Stimulated activated CD8-positive, alpha-beta memory T cell treated with anti-CD3 and anti-CD28 coated beads, Interleukin-4, amount 100 ng/mL, for 24 hours (primary cell): ENCODE results near the gene SCRN1.
A peak's percentile ranks its signal among the peaks of the same experiment; 100 is the strongest.

ENCODE experiments used
- DNase-seq: peaks from one replicate; pipeline ENCODE4 v3.0.0-alpha.2; 2020; ENCODE audit warnings: low read depth

Gene SCRN1, protein sequence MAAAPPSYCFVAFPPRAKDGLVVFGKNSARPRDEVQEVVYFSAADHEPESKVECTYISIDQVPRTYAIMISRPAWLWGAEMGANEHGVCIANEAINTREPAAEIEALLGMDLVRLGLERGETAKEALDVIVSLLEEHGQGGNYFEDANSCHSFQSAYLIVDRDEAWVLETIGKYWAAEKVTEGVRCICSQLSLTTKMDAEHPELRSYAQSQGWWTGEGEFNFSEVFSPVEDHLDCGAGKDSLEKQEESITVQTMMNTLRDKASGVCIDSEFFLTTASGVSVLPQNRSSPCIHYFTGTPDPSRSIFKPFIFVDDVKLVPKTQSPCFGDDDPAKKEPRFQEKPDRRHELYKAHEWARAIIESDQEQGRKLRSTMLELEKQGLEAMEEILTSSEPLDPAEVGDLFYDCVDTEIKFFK

DNA sequence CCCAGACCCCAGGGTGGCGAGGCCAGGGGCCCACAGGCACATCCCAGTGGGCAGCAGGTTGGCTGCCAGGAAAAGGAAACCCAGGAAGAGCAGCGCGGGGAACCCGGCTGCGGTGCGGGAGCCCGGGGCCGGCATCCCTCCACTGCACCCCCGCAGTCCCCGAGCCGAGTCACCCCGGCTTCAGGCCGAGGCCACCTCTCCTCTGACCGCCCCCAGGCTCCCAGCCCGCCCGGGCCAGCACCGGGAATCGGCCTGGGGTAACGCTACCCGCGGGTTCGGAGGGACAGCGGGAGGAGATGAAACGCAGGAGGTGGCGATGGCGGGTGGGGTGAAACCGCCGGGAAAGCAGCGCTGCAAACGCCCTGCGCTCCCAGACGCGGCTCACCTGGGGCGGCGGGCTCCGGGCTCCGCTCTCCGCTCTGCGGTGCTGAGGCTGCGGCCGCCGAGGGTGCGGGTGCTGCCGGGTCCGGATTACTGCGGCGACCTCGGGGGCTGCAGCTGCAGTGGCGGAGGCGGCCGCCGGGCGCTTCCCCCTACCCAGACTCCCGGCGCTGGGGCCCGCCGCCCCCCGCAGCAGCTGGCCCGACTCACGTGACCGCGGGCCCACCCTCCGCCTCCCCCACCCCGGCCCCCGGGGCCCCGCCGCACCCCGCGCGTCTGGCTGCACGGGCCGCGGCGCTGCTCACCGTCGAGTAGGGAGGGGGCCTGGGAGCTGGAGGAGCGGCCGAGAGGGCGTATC lies at the start of gene SCRN1:
Gene SCRN1, minus strand, starts transcription at position 545 of the 739 bp plus-strand sequence. CDS start 20,734 bp downstream, outside the sequence.
- peak; percentile 15 for DNase-seq

DNA sequence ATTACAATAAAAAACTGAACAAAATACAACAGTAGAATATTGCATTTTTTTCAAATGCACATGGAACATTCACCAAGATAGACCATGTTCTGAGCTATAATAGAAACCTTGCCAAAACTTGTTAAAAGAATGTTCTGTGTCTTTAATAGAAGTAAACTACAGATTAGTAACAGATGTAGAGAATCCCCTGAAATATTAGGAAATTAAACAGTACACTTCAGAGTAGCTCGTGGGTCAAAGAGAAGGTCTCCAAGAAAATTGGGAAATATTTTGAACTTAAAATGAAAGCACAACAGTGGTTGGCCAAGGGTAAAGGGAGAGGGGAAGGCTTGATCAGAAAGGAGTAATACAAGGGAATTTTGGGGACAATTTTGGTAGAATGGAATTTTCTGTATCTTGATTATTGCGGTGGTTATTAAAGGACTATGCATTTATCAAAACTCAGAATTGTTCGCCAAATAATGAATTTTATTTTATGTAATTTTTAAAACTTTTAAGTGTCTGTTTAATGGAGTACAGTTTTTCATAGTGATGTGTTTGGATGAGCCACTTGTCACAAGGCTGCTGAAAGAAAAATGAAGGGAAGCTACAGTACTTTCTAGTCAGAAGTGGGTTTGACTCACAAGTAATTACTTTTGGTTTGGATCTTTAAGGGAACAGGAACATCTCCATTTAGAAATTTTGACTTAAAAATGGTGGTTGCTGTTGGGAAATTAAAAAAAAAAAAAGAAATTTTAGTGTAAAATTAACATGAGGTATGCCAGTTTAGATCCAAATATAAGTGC lies 48.8 kb upstream of the SCRN1 start:
- no peak for DNase-seq

DNA sequence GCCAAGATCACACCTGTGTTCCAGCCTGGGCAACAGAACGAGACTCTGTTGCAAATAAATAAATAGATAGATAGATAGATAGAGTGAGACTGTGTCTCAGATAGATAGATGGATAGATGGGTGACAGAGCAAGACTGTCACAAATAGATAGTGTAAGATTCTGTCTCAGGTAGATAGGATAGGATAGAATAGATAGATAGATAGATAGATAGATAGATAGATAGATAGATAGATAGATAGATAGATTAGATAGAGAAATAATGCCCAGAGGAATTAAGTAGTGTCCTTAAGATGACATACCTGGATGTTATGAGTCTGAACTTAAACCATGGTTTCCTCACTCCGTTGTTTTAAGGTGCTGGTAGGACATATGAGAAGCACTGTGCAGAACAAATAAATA lies 46.6 kb upstream of the SCRN1 start:
- no peak for DNase-seq

DNA sequence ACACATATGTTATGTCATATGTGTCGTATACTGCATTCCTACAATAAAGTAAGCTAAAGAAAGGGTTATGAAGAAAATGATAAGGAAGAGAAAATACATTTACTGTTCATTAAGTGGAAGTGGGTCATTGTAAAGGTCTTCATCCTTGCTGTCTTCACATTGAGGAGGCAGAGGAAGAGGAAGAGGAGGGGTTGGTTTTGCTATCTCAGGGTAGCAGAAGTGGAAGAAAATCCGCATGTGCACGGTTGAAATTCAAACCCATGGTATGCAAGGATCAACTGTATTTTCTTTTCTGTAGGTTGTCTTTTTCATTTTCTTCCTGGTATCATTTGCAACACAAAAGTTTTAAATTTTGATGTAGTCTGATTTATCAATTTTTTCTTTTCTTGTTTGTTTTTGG lies 44.9 kb upstream of the SCRN1 start:
- no peak for DNase-seq

DNA sequence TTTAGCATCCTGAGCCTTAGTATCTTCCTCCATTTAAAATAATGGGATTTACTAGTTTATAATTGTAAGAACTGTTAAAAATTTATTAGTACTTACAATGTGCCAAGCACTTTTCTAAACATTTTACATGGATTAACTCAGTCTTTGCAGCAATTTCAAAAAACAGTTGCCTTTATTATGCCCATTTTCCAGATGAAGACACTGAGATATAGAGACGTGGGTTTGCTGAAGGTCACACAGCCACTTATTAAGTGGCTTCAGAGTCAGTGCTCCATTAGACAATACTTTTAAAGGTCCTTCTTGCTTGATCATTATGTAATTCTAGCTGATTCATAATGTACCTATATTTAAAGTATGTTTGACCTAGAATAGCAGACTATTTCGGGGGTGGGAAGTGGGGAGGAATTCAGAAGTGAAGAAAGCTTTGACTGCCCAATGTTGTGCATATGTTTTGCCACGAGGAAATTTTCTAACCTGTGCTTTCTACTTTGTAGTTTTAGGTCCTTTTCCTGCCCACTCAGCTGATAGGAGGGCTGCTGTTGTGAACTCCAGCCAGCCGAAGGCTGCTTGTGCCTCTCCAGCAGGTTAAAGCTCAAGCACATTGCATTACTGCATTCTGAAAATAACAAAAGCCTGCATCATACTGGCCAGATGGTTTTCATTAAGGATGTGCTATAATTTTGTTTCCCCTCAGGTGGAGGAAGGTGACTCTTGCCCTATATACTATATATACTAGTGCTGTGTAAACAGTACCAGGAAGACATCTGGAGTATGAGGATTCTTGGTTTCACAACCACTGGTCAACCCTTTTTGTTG lies 42.9 kb upstream of the SCRN1 start:
- DNase-seq: no peak

DNA sequence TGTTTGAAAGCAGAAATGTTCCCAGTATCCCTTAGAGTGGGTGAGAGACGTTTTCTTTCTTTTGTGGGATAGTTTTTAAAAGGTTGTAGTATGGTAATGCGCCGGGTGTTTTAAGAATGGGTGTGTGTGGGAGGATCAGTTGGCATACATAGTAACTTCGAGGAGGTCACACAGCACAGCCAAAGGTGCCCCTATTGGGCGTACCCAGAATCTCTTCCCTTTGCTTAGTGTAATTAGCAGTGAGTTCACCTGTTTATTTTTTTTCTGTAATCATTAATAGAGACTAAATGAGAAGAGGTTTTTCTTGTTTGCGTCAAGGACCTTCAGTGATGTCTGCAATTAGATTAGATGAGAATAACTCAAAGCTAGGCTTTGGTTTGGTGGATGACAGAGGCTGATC lies 40.1 kb upstream of the SCRN1 start:
- no peak for DNase-seq

DNA sequence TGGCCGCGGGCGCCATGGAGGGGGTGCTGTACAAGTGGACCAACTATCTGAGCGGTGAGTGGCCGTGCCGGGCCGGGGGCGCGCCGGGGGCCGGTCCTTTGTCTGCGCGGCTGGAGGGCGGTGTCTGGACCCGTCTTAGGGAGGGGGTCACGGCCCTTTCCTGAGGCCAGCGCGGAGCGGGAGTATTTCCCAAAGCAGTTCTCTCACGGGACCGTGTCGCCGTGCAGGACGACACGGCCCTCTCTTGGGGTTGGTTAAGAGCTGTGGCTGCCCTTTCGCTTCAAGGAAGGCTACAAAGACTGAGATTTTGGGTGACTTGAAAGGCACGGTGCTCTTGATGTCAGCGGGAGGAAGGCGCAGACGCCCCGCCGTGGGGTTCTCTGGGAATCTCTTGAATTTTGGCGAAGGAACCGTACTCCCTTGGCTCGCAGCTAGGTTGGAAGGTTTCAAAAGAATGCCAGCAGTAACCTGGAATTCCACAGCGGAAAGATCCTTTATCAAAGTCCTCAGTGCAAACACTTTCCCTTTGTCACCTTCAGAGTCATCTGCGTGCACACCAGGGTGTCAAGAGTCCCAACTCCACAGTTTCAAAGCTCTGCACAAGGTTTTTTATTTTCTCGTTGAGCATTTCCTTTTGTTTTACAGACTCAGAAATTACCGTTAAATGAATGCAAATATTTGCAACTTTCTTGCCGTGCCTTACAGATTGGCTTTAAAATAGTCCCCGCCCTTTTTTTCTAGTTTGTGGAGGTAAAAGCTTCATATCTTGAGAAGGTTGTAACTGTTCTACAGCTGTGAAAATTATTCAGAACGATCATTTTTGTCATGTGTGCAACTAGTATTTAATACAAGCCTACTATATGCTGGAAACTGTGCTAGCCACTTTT lies 39.4 kb upstream of the SCRN1 start:
- DNase-seq: peak; percentile 1

DNA sequence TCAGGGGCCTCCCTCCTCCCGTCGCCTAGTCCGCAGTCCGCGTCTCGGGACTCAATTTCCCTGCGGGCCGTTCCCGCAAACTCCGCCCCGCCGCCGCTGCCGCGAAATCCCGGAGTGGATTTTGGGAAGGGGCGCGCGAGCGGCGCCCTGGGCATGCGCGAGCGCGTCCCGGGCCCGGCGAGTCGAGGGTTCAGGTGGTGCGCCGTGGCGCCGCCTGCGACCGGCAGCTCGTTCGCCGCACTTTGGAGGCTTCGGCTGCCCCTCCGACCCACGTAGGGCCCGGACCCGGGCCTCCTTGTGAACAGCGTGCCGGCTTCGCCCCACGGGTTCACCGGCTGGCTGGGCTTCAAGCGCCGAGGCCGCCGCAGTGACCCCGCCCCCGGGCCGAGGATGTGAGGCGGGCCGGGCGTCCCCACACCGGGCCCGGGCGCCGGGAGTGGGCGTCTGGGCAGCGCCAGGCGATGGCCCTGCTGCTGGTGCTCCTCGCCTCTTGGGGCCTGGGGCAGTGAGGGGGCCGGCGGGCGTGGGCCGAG lies 38.7 kb upstream of the SCRN1 start, which contains the start of gene PLEKHA8:
Gene PLEKHA8, plus strand, starts transcription at position 197 of the 533 bp plus-strand sequence. CDS start 351 bp downstream, outside the sequence.
- peak; percentile 81 for DNase-seq

DNA sequence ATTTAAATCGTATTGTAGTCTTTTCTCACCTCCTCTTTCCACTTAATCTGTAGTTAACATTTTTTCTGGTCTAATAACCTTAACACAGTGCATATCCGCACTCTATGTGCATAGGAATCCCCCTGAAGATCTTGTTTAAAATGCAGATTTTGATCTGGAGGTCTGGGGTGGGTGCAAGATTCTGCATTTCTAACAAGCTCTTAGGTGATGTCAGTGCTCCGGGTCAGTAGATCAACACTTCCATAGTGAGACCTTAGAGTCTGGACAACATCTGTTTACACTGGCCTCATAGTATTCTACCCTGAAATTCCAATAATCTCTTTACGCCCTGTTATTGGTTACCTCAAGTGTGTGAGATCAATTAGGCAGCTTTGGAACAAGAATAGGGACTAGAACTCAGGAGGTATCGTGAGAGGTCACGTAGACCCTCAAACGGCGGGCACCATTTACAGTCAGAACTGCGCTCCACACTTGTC lies 38.2 kb upstream of the SCRN1 start:
- no peak for DNase-seq

DNA sequence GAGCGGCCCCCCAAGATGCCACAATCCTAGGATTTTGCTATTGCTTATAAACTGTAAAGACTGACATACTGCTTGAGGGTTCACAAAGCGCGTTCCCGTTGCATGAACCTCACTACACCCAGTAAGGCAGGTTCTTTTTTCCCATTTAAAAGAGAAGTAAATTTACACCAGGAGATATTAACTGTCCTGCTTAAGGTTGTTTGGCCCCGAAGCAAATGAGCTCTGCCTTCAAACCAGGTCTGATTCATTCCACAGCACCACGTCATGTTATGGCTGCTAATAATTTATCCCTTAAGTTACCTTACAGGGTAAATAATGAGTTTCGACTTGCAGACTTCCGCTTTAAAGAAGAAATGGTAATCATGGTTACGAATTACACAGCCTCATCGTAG lies 37.5 kb upstream of the SCRN1 start:
- DNase-seq: no peak

DNA sequence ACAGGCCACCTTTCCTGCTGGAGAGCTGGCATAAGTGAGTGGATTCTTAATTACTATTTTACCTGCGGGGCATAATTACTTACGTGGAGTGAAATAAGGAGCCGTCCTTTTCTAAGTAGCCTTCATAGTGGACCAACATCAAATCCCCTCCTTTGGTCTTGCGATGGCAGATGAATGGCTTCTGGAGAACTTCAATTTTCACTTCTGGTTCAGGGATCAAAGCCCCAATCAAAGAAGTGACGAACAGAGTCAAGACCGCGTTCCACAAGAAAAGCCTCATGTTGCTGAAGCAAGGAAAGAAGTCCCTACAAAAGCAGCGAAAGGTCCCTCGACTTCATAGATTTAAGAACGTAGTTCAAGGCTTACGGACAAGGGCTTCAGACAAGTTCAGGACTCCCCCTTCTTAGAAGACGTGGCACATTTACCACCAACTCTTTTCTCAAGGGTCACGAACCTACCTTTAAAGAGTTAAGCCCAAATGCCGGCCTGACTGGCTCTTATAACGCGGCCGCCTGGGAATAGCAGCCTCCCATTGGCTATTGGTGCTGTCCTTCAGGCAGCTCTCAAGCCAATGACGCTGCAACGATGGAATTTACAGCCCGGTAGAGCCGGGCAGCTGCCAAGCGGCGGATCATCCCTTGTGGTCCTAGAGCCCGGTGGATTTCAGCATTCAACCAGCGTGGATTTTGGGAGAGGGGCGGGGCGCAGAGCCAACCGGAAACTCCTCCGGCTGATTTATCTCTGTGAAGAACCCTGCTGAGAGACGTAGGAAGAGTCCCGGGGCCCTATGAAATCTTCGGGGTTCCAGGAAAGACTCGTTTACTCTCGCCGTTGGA lies 36.8 kb upstream of the SCRN1 start, which contains the start of gene FKBP14:
Gene FKBP14, minus strand, starts transcription at position 474 of the 836 bp plus-strand sequence. Its CDS starts 194 bp downstream, at position 280.
- DNase-seq: peak; percentile 85

DNA sequence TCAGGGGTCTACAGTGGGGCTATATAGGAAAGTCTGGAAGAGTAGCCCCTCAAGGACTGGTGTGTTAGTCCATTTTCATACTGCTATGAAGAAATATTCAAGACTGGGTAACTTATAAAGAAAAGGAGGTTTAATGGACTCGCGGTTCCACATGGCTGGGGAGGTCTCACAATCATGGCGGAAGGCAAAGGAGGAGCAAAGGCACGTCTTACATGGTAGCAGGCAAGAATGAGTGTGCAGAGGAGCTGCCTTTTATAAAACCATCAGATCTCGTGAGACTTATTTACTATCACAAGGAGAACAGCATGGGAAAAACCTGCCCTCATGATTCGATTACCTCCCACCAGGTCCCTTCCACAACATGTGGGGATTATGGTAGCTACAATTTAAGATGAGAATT lies 33.9 kb upstream of the SCRN1 start:
- DNase-seq: no peak

DNA sequence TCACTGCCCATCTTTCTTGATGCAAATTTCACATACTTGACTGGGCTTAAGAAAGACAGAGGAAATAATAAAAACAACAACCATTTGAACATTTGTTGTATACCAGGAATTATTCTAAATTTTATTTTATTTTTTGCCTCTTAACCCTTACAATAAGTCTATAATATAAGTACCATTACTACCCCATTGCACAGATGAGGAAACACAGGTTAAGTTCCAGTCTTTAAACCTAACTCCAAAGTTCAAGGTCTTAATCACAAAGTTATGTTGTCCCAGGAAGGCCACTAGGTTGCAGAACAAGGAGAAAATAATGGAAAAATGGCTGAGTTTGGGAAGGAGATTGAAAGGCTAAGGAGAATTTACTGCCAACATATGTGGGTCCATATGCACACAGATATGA lies 33.4 kb upstream of the SCRN1 start:
- no peak for DNase-seq

DNA sequence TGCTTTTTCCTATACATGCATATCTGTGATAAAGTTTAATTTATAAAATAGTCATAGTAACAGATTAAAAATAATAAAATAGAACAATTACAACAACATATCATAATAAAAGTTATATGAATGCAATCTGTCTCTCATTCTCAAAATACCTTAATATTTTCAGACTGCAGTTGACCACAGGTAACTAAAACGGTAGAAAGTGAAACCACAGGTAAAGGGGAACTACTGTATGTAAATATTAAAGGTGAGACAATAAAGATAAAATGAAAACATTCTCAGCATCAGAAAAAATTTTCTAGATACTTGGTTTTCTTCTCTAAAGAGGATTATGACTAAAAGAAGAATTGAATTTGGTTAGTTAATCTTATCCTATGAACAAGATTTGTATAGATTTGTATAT lies 30.9 kb upstream of the SCRN1 start:
- no peak for DNase-seq

DNA sequence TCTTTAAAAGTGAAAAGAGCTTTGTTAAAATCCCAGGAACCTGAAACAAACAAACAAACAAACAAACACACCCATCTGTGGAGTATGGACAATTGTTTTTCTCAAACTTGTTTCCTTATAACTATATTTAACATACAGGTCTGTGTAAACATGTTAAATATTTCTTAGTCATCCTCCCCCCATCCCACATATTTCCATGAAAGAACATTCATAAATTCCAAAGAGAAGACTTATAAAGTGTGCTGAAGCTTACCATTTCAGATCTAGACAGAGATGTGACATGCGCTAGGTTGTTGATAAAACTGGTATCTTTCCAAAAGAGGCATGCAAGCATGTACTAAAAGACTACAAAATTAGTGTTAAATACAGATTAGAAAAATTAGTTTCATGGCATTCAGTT lies 30.4 kb upstream of the SCRN1 start:
- DNase-seq: no peak

DNA sequence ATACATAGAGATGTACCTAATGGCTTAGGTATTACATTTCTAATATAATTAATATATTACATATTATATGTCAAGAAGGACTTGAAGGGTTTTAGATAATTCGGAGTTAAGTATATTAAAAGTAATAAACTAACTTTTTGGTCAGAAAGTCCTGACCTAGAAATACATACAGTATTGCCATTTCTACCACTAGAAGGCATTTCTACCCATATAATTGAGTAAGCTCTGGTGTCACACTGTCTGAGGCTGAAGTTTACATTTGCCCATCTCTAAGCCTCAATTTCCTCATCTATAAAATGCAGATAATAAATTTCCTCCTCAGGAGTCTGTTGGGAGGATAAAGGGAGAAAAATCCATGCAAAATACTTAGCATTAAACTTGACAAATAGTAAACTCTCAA lies 29.8 kb upstream of the SCRN1 start:
- DNase-seq: no peak

DNA sequence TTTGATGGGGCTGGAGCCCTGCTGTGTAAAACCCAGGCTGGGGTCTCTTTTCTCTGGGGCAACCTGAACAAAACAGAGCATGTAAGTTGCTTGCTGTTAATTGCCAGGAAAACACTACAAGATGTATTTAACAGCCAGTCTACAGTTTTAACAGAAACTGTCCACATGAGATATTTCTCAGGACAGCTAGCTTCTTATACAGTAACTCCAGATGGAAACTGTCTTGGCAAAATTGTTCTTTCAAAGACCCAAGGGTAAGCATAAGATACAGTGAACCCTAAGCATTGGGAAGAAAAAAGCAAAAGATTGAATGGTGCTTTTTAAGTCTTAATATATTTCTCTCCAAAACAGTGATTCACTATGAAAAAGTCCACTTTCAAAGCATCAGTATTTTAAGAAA lies 28.9 kb upstream of the SCRN1 start:
- DNase-seq: no peak

DNA sequence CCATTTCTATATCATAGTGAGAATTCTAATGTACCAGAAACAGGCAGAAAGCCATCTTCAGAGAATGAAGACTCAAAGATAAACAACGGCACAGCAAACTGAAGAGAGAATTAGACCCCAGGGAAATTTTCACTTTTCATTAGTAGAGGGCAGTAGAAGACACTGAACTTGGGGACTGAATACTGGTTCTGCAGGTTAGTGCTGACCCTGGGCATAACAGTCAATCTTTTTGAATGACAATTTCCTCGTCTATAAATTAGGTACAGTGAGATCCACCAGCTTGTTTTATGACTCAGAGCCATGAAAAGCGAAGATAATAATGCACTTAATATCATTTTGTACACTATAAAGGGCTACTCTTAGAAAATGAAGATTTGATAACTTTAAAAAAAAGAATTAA lies 23.2 kb upstream of the SCRN1 start:
- DNase-seq: no peak

DNA sequence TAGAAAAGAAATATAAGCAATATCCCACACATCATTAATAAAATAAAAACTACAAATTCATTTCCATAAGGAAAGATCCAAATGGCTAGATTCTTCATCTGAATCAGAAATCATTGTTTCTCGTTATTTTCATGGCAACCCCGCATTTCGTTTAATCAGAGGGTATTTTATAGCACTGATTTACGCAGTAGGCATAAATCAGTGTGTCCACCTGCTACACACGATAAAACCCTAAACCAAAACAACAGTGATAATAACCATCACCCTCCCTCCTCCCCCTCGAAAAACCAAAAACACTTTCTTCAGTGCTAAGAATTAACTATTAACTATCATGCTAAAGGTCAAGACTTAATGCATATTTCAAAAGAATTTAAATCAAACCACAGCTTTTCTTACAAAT lies 20.4 kb upstream of the SCRN1 start:
- DNase-seq: no peak
